MM.1S (cell line): ENCODE measurements around the gene SLBP.

Source experiments
- CTCF ChIP-seq: fragments of 300-600 bp; sonication (generic); IDR thresholded peaks from 2 replicates; pipeline ENCODE4 v1.5.1; 2016; ENCODE audit warnings: antibody characterized with exemption, low read length, mixed read lengths
- EZH2 ChIP-seq: fragments of 300-600 bp; sonication (generic); optimal IDR thresholded peaks from 2 replicates; pipeline ENCODE3; 2017; ENCODE audit warnings: low read depth, mild to moderate bottlenecking, antibody characterized with exemption, low read length, mixed read lengths
- EZH2phosphoT487 ChIP-seq: fragments of 300-600 bp; sonication (generic); IDR thresholded peaks from 2 replicates; pipeline ENCODE4 v1.6.1; 2018; ENCODE audit warnings: antibody characterized with exemption, low read length

GRCh38 chr4:1685235-1686150 lies 26.6 kb downstream of the SLBP start:
- TF ChIP-seq CTCF (no peak), EZH2phosphoT487 (no peak), EZH2 (no peak)
